DMS53 treated with DMSO at 0.1 percent for 48 hours (cell line): Measurements from ENCODE around the gene DUXA.
"Not testable (repeated sequence)": the region's sequence is repeated elsewhere in the genome, so short reads cannot be mapped to it uniquely, and the experiment has no call there.

Experiments
- DNase-seq: peaks from one replicate; lab custom pipeline; 2025; ENCODE audit not compliant: unreplicated experiment; lab: John Stamatoyannopoulos, UW

DUXA gene

DNA sequence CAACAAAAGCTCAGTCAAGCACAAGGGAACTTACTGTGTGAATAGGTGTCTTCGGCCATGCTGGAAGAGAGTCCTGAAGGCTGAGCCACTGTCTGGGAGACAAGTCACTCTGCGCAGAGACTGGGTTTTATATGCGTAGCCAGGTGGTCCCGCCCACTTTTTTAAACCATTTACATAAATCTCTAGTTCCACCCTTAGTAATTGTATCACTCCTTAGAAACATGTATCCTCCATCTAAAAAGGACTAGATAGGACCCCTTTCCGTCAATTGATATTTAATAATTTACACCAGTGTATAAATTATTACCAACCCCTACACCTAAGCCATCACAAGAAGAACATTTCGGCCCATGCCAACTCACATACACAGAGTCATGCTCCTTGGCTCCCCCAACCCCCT, at the start of gene DUXA:
Gene DUXA (minus strand): TSS at position 101 of the 400 bp plus-strand sequence. CDS start 42 bp downstream, at position 59.
- DNase-seq, result no peak

GRCh38 chr19:57212109-57212508, 44.8 kb upstream of the DUXA start:
- DNase-seq, result no peak

DNA sequence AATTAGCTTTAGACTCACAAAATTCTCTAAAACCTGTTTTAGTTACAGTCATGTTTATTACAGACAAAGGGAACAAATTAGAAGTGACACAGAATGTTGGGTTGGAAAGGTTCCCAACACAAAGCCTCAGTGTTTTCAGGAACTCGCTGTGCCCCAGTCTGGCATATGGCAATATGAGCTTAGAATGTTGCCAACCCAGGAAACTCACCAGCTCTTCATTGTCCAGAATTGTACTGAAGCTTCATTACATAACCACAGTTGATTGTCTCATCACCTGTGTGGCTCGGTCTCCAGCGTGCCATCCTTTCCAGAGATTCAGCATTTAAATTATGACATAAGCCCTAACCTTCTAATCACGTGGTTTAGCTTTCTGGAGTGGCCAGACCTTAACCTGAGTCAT, 43.1 kb upstream of the DUXA start:
- DNase-seq, result no peak

GRCh38 chr19:57202160-57202559, 34.9 kb upstream of the DUXA start:
- no peak for DNase-seq

DNA sequence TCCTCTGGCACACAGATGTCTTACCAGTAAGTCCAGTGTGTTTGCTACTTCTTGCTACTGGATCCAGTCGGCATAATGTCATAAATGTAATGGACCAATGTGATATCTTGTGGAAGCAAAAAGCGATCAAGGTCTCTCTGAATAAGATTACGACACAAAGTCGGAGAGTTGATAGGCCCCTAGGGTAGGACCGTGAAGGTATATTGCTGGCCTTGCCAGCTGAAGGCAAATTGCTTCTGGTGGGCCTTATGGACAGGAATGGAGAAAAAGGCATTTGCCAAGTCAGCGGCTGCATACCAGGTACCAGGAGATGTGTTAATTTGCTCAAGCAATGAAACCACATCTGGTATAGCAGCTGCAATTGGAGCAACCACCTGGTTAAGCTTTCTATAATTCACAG, 30.6 kb upstream of the DUXA start:
- DNase-seq, result not testable (repeated sequence)

- no peak for DNase-seq
Observed at GRCh38 chr19:57192993-57193392, 25.7 kb upstream of the DUXA start.

DNA sequence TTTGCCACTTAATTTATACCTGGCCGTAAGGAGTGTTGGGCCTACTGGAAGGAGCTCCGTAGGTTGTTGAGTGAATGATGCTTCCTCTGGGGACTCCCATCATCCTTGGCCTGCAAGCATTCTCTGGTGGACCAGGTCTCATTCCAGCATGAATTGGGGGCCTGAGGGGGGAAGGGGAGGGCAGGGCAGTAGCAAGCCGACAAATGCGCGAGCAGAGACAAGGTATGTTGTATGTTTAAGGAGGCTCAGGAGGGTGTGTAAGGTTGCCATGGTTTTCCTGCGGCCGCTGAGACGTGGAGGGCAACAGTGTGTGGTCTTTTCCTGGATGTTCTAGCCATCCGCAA, 24.8 kb upstream of the DUXA start:
- DNase-seq, result no peak

- DNase-seq, result peak; percentile 78
Observed at GRCh38 chr19:57191141-57192076, 24.1 kb upstream of the DUXA start, which contains the start of gene ZNF264. TSS of gene ZNF264 (plus strand) at chr19:57191500. CDS start at chr19:57191914, 414 bp downstream.

DNA sequence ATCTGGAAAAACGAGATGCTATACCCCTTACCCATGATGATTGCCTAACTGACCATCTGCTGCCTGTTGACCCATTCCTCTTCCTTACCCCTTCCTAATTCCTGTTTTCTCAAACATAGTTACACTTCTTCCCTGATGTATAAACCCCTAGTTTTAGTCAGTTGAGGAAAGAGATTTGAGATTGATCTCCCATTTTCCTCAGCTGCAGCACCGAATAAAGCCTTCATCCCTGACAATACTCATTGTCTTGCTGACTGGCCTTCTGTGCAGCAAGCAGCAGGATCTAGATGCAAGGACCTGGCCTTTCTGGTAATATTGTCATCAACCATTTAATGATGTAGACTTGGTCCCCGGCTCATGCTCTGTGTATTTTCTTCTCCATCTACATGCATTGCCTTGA, 23.0 kb upstream of the DUXA start:
- DNase-seq, result no peak

GRCh38 chr19:57171551-57172081, 4.3 kb upstream of the DUXA start:
- no peak for DNase-seq

- no peak for DNase-seq
Observed at GRCh38 chr19:57165846-57166245, 1.4 kb downstream of the DUXA start.

GRCh38 chr19:57161985-57162539, 5.2 kb downstream of the DUXA start:
- no peak for DNase-seq

DNA sequence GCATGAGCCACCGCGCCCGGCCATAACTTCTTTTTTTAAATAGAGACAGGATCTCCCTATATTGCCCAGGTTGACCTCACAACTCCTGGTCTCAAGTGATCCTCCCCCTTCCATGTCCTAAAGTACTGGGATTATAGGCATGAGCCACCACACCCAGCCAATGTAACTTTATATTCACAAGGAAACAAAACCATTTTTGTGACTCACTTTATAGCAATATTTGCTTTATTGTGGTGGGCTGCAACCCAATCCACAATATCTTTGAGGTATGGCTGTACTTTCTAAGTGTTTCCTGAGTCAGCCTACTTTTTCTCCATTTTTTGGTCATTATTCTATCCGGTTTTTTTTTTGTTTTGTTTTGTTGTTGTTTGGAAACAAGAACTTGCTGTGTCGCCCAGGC, 14.4 kb downstream of the DUXA start:
- DNase-seq, result no peak

DNA sequence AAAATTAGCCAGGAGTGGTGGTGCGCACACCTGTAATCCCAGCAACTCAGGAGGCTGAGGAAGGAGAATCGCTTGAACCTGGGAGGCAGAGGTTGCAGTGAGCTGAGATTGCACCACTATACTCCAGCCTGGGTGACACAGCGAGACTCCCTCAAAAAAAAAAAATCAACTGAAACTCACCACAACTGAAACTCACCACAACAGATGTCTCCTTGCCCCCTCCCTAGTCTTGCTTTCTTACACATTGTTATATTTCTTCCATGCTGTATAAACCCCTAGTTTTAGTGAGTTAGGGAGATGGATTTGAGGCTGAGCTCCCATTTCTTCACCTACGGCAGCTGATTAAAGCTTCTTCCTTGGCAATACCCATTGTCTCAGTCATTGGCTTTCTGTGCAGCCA, 25.6 kb downstream of the DUXA start:
- no peak for DNase-seq

- DNase-seq, result no peak
Observed at GRCh38 chr19:57135797-57136196, 31.5 kb downstream of the DUXA start.

DNA sequence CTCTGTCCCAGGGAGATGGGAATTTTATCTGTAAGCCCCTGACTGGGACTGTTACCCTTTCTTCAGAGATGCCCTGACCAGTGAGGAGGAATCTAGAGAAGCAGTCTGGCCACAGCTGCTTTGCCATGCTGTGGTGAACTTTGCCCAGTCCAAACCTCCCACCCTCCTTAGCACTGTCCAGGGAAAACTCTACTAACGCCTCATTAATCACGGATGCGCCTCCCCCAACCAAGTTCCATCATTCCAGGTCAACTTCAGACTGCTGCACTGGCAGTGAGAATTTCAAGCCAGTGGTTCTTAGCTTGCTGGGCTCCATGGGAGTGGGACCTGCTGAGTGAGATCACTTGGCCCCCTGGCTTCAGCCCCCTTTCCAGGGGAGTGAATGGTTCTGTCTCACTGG, 39.9 kb downstream of the DUXA start:
- DNase-seq, result not testable (repeated sequence)

- no peak for DNase-seq
Observed at GRCh38 chr19:57123882-57124281, 43.4 kb downstream of the DUXA start.

DNA sequence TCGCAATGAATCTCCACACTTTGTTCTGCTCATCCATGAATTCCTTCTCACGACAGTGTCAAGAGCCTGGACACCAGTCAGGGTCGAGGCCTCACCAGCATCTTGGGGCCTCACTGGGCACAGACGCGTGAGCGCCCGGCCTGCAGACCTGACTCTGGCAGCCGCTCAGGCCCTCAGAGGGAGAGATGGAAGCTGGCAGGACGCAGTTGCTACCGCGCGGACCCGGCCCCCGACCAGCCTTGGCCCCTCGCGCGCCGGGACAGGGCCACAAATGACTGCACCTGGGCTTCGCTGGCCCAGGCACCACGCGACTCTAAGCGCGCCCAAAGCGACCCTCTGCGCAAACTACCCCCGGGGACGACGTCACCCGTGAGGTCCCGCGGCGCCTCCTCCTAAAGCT, 48.4 kb downstream of the DUXA start:
- DNase-seq, result no peak

- DNase-seq, result not testable (repeated sequence)
Observed at GRCh38 chr19:57113501-57113900, 53.8 kb downstream of the DUXA start.

GRCh38 chr19:57111329-57111644, 56.0 kb downstream of the DUXA start:
- DNase-seq, result no peak

GRCh38 chr19:57110592-57111328, 56.5 kb downstream of the DUXA start:
- DNase-seq, result no peak
